ENCODE data around the gene FAR1.

GRCh38 chr11:13775471-13775870 is 107.0 kb downstream of the FAR1 start:
- no peak for TF ChIP-seq CTCF (IDR thresholded peaks at IDR 0.05)
- no peak for TF ChIP-seq ZFX (IDR thresholded peaks at IDR 0.05; ENCODE audit: borderline replicate concordance)
